ENCODE measurements around the gene CCS.

GRCh38 chr11:66580803-66581202, 12.2 kb upstream of the CCS start:
- TF ChIP-seq POLR2A (IDR thresholded peaks at IDR 0.05) (no peak), CTCF (IDR thresholded peaks at IDR 0.05) (no peak)

Measured in body of pancreas (tissue), 4 donors.